NCI-H1092 treated with DMSO at 0.1 percent for 48 hours (cell line): Measurements from ENCODE around the gene MAN2B1.
"Not testable (repeated sequence)": the region's sequence is repeated elsewhere in the genome, so short reads cannot be mapped to it uniquely, and the experiment has no call there.

Experiments used
- DNase-seq: peaks from one replicate; lab custom pipeline; 2025; lab: John Stamatoyannopoulos, UW

MAN2B1 gene

GRCh38 chr19:12657966-12658365 is 8.6 kb downstream of the MAN2B1 start:
- no peak for DNase-seq

- no peak for DNase-seq
These were observed 9.5 kb downstream of the MAN2B1 start for GRCh38 chr19:12656899-12657571.

GRCh38 chr19:12655546-12655945 is 11.0 kb downstream of the MAN2B1 start:
- DNase-seq, result no peak

DNA sequence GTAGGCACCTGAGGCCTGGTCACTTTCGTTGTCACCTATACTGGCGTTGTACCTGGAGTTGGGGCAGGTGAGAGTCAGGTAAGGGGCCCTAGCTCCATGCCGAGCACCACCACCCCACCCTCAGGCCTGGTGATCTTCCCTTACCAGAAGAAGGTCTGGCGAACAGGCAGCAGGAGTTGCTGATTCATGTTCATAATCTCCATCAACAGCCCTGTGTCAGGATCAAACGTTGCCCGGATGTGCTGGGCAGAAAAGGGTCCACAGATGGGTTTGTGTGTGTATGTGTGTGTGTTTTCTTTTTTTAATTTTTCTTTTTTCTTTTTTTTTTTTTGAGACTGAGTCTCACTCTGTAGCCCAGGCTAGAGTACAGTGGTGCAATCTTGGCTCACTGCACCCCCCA is 14.3 kb downstream of the MAN2B1 start:
- DNase-seq, result no peak

DNA sequence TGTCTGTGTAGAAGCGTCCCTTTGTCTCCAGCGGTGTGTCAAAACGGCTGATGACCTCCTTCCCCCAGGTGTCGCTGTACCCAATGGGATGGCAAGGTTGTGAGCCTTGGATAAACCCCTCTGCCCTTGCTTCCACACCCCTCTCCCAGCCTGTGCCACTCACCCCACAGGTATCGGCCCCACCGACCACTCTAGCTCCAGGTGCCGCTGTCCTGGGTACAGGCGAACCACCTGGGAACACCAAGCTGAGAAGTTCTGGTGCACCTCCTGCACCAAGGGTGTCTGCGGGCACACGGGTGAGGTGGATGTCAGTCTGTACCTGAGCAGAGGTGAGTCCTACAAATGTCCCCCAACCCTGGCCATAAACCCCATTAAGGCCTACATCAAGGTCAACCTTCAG is 16.6 kb downstream of the MAN2B1 start:
- DNase-seq, result no peak

DNA sequence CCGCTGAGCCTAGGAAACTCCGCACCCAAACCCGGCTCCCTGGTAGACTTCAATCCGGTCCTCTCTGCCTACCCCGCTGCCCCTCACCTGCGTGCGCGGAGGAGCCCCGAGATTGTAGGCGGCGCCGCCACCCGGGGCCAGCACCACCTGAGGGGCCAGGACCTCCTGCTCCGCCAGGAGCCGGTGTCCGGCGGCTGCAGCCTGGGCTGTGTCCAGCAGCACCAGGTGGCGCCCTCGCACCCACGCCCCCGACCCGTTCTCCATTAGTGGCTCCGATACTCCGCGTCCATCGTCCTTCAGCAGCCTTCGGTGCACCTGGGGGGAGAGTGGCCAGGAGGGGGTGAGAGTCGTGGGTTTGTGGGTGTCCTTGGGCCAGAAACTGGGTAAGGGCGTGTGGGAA is 18.5 kb downstream of the MAN2B1 start:
- peak; percentile 23 for DNase-seq

DNA sequence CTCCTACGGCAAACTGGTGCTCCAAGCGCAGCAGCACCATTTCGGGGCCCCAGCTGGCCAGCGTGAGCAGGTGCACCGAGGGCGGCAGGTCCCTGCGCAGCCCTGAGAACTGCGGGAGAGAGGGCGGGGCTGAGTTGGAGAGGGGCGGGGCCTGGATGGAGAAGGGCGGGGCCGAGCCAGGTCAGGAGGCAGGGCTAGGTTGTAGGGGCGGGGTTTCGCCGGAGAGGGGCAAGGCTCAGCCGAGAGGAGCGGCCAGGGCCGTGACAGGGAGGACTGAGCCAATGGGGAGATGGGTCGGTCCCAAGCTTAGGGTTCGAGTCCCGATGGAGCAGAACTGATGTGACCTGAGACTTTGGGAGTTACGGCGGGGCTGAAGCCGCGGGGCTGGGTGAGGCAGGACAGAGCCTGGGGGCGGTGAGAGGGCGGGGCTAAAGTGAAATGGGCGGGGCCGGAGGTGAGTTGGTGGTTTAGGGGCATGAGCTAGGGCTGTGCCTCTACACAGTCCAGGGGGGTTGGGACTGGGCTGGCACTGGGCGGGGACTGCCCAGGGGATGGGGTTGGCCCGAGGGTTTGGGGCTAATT is 19.0 kb downstream of the MAN2B1 start:
- DNase-seq, result peak; percentile 58

GRCh38 chr19:12647047-12647446 is 19.5 kb downstream of the MAN2B1 start:
- DNase-seq, result no peak

DNA sequence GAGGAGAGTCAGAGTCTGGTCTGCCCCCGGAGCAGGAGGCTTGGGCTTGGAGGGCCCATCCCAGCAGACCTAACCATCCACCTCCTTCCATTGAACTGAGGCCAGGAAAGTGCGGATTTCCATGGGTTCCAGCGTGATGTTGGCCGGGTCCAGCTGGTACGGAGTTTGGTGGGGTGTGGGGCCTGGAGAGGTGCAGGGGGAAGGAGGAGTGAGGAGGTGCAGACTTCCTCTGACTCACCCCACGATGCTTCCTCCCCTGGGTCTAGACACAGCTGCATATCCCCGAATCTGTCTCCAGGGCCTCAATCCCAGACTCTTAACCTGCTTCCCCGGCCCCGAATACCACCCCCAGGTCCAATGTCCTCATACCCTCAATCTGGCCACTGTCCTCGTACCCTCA is 20.0 kb downstream of the MAN2B1 start:
- no peak for DNase-seq

DNA sequence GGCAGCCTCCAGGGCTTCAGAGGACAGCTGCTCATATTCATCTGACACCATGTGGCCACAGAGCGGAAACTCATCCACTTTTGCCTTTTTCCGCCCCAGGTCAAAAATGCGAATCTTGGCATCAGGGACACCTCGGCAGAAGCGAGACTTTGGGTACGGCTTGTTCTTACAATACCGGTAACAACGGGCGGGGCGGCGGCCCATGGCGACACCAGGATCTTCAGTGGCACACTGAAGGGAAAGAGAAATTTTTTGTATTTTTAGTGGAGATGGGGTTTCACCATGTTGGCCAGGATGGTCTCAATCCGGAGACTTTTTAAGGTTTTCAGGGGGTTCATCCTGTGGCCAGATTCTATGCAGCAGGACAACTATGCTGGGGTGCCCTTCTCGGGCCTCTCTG is 22.8 kb downstream of the MAN2B1 start:
- DNase-seq, result not testable (repeated sequence)

- DNase-seq, result no peak
These were observed 24.0 kb downstream of the MAN2B1 start for GRCh38 chr19:12642506-12642905.

- no peak for DNase-seq
These were observed 25.1 kb downstream of the MAN2B1 start for GRCh38 chr19:12641456-12641855.

GRCh38 chr19:12639901-12640613 is 26.5 kb downstream of the MAN2B1 start:
- peak; percentile 71 for DNase-seq

- no peak for DNase-seq
These were observed 27.8 kb downstream of the MAN2B1 start for GRCh38 chr19:12638611-12639182.

DNA sequence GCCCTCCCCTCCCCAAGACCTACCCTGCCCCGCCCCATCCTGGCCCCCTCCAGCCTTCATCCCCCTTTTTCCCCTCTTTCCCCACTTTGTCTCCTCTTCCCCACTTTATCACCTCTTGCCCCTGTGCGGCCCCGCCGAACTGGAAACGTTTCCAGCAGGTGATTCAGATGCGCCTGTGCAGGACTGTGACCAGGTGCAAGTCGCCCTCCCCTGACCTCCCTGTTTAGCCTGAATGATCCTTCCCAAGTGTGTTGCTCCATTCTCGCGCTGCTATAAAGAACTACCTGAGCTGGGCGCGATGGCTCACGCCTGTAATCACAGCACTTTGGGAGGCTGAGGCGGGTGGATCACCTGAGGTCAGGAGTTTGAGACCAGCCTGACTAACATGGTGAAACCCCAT is 29.9 kb downstream of the MAN2B1 start:
- no peak for DNase-seq

DNA sequence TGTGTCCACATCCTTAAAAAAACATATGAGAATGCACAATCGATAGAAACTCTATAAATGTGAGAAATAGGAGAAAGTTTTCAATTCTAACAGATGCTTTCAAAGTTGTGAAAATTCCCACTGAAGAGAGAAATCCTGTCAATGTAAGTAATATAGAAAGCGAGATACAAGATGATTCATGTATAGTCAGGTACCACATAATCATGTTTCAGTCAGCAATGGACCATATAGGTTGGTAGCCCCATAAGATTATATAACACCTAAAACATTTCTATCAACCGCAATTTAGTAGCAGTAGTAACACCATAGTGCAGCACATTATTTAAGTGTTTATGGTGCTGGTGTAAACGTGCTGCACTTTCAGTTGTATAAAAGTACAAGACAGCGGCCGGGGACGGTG is 37.3 kb downstream of the MAN2B1 start:
- no peak for DNase-seq

GRCh38 chr19:12628040-12629022 is 38.2 kb downstream of the MAN2B1 start:
- DNase-seq, result no peak

DNA sequence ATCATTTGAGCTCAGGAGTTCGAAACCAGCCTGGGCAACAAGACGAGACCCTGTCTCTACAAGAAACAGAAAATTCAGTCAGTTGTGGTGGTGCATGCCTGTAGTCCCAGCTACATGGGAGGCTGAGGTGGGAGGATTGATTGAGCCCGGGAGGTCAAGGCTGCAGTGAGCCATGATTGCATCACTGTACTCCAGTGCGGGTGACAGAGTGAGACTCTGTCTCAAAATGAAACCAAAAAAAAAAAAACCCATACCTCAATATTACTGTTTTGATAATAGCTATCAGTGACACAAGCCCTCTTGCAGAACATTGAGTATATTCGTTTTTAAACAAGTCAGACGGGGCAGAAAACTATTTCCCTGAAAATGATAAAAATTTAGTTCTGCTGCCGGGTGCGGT is 39.6 kb downstream of the MAN2B1 start:
- DNase-seq, result no peak

DNA sequence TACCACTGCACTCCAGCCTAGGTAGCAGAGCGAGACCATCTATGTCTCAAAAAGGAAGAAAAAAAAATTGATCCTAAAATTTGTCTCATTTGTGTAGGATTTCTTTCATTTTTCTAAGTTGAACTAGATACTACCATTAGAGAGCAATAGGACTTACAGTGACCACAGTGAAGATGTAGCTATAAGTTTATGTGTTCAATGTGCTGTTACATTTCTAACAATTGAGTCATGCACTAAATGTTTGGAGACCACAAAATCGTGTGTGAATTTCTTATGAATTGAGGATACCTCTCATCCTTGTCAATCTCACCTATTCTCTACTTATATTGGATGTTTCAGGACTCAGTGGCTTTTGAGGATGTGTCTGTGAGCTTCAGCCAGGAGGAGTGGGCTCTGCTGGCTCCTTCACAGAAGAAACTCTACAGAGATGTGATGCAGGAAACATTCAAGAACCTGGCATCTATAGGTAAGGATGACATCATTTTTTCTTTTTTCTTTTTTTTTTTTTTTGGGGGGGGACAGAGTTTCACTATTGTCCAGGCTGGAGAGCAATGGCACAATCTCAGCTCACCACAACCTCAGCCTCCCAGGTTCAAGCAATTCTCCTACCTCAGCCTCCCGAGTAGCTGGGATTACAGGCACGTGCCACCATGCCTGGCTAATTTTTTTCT is 43.0 kb downstream of the MAN2B1 start:
- DNase-seq, result no peak

- not testable (repeated sequence) for DNase-seq
These were observed 45.1 kb downstream of the MAN2B1 start for GRCh38 chr19:12621253-12622024.

DNA sequence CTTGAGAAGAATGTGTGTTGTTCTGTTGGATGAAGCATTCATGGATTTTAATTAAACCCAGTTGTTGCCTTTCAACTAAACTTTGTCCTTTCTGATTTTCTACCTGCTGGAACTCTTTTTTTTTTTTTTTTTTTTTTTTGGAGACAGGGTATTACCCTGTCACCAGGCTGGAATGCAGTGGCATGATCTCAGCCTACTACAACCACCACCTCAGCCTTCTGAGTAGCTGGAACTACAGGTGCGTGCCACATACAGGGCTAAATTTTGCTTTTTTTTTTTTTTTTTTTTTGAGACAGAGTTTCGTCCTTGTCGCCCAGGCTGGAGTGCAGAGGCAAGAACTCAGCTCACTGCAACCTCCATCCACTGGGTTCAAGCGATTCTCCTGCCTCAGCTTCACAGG is 48.9 kb downstream of the MAN2B1 start:
- no peak for DNase-seq
